NCI-H82 (cell line): Measurements from ENCODE around the gene ATP5IF1.

ENCODE experiments used
- DNase-seq: peaks from one replicate; lab custom pipeline; 2025; lab: John Stamatoyannopoulos, UW

Gene ATP5IF1

GRCh38 chr1:28235755-28236655 lies at the start of gene ATP5IF1:
Gene ATP5IF1 (plus strand): TSS chr1:28236124. CDS start chr1:28236184, 60 bp downstream.
- peak; percentile 99 for DNase-seq

DNA sequence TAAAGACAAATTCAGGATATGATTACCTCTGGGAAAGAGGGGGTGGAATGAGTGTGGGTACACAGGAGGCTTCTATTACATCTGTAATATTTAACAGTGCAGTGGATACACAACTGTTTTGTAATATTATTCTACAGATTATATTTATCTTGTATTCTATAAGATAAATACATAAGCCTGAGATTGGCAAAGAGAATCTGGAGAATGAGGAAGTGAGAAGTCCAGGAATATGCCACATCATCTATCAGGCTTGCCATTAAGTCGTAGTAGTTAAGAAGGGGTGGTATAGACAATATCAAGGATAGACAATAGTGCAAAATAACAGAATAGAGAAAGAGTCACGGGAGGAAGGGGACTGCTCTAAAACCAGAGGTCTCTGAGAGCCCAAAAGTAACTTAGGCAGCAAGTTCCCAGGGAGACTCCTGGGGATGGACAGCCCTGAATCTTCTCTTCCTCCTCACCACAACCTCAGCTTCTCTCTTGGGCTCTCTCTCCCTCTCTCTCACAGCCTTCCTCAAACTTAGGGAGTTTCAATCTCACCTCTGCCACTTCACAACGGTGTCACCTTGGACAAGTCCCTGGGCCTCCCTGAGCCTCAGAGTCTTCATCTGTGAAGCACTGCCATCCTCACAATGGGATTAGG lies 45.5 kb upstream of the ATP5IF1 start:
- DNase-seq, result no peak

GRCh38 chr1:28190996-28191645 lies 44.8 kb upstream of the ATP5IF1 start:
- peak; percentile 57 for DNase-seq

DNA sequence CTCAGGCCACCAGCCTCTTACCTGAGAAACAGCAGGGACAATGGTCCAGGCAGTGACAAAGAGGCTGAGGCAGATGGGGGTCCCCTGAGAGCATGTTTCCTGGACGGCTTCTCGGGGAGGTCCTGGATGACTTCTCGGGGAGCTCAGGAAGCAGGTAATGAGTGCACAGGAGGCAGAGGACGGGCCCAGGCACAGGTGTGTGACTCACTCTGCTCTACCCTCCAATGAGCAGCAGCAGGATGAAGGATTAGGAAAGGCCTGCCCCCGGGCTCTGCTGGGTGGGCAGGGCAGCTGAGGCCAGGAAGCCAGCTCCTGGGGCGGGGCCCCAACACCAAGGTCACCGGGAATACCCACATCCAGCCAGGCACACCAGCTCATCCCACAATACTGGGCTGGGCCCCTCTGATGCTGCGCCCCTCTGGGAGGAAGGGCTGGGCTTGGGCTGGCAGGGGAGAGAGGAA lies 42.2 kb upstream of the ATP5IF1 start:
- peak; percentile 60 for DNase-seq

DNA sequence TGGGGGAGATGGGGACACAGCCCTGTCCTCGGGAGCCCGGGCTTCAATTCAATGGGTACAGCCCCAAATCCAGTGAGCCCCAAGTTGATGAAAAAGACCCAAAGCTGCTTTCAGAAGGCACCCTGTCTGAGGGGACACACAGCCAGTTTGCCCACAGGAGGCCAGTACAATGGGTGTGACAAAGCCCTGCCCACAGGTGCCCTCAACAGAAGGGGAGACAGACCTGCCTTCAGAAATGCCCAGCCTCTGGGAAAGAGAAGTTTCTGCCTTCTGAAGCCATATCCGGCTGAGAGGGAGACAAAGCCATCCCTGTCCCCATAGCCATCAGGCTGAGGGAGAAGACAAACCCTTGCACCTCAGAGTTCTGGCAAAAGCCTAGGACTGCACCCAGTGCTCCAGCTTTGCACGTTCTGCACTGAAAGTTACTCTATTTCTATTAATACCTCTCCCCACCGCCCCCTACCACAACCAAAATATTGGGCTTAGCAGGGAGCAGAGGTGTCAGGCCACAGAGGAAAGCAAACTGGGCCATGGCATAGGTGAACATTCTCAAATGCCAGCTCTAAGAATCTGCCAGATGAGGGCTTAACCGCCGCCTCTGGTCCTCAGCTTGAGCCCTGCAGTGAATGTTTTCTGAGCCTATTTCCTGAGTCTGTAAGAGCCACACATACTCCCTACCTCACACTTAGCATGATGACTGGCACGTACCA lies 41.4 kb upstream of the ATP5IF1 start:
- DNase-seq, result peak; percentile 17

DNA sequence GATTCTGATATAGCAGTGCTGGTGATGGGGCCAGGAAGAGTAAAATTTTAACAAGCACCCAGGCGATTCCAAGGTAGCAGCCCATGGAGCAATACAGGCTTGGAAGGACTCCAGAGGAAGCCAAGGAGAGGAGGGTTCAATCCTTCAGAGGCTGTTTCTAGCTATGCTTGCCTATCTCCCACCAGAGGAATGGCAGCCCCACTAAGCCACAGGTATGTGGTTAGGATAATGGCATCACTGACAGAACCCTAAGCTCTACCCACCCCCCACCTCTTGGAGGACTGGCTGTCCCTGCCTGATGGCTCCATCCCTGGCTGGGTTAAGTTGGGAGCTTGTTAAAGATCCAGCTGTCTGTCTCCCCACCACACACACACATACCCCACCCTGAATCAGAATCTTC lies 40.1 kb upstream of the ATP5IF1 start:
- peak; percentile 51 for DNase-seq

DNA sequence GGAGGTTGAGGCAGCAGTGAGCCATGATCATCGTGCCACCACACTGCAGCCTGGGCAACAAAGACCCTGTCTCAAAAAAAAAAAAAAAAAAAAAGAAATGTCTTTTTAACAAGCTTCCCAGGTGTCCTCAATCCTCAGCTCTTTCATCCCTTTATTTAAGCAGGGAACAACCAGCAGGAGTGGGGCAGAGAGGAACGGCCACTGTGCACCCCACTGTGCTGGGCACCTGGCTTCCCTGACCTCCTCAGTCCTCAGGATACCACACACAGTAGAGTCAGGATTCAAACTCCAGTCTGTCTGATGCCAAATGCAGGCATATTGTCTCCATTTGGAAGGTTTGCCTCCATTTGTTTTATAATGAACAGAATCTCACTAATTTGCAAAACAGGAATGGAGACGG lies 39.6 kb upstream of the ATP5IF1 start:
- DNase-seq, result no peak

DNA sequence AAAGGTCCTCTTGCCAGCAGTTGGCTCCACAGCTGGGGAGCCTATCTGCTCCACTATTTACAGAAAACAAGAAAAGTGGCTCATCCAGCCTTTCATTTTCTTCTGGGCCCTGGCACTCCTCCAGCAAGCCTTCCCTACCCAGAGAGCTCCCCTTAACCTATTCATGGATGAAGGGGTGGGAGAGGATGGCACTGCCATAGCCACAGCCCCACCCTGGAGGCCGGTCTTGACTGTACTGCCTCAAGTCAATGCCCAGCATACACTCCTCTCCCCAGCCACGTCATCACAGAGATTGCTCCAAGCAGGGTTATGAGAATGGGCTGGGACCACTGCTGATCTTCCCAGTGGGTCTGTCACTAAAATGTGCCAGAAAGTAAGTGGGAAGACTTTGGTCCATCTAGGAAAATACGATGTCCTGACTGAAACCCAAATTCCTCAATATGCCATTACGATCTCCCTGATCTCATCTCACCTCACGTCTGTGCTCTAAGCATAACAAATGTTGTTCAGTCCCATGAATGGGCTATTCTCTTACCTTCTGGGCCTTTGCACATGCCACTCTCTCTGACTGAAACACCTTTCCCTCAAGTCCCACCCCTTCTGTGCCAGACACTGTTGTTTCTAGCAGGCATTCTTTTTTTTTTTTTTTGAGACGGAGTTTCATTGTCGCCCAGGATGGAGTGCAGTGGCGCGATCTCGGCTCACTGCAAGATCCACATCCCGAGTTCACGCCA lies 38.1 kb upstream of the ATP5IF1 start:
- DNase-seq, result no peak

GRCh38 chr1:28199328-28200233 lies 36.3 kb upstream of the ATP5IF1 start:
- no peak for DNase-seq

DNA sequence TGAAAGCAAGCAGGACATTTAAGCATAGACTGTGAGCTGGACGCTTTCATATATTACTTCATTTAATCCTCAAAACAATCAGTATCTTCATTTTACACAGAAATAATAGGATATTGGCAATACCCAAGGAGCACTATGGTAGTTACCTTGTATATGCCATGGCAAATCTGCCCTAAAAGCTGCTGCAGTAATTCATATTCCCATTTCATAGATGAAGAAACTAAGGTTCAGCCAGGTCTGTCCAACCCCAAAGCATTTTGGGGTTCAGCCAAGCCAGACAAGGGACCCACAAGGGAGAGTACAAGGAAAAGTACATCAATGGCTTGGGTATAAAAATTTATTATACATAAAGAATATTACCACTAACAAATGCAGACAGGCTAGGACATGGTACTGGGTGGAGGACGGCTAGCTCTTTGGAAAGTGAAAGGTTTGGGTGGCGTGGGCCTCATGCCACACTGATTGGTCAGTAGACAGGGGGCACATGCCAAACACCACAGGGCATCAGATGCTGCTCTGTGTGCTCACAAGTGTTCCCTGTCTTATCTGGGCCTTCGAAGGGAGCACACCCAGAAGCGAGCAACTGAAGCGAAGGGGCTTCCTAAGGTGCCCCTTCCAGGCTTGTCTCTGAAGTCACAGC lies 35.6 kb upstream of the ATP5IF1 start:
- DNase-seq, result no peak

GRCh38 chr1:28205243-28205642 lies 30.7 kb upstream of the ATP5IF1 start:
- no peak for DNase-seq

DNA sequence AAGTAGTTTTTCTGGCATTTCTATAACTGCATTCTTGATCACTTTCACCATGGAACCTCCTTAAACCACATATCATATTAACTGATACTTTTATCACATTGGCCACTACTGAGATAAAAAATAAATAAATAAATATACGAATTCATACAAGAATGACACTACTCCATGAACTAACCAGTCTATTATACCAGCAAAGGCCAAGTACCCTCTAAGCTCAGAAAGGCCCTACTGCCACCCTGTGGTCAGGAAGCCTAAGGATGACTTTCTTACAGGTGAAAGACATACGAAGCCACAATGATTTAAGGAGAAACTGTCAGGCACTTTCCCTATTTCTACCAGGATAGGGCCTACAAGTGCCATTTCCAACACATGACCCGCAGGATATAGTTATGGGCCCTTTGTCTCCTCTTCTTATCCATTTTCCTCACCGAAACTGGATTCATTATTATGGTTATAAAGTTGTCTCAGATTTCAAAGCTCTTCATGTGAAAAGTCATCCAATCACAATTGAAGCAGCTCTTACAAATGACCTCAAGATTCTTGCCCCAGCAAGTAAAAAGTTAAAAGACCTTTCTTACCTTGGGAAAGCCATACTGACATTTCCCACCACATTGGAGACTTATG lies 27.0 kb upstream of the ATP5IF1 start:
- DNase-seq, result peak; percentile 67

- DNase-seq, result no peak
Measured at GRCh38 chr1:28209700-28210099, 26.2 kb upstream of the ATP5IF1 start.

GRCh38 chr1:28213315-28213714 lies 22.6 kb upstream of the ATP5IF1 start:
- DNase-seq, result no peak

GRCh38 chr1:28229089-28229488 lies 6.8 kb upstream of the ATP5IF1 start:
- no peak for DNase-seq

GRCh38 chr1:28229996-28230395 lies 5.9 kb upstream of the ATP5IF1 start:
- no peak for DNase-seq

GRCh38 chr1:28232558-28233263 lies 3.2 kb upstream of the ATP5IF1 start, which contains the start of gene DNAJC8:
Gene DNAJC8 (minus strand): TSS chr1:28233029. CDS start chr1:28232998, 31 bp downstream.
- peak; percentile 98 for DNase-seq

DNA sequence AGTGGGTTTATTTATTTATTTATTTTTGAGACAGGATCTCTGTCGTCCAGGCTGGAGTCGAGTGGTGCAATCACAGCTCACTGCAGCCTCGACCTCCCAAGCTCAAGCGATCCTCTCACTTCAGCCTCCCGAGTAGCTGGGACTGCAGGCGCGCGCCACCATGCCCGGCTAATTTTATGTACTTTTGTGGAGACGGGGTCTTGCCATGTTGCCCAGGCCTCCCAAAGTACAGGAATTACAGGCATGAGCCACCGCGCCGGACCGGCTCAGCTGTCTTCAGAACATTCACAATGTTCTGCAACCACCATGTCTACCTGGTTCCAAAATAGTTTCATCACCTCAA lies 2.7 kb upstream of the ATP5IF1 start:
- DNase-seq, result no peak
